HG03060 (cell line): ENCODE measurements around the gene IL17RE.
"Not testable (repeated sequence)": the region's sequence is repeated elsewhere in the genome, so short reads cannot be mapped to it uniquely, and the experiment has no call there.

Experiments used
- ATAC-seq: cut with Tn5 transposase; IDR thresholded peaks from one replicate; pipeline ENCODE4 v1.9.1; 2021; ENCODE audit warnings: low read depth, moderate number of reproducible peaks; ENCODE audit not compliant: unreplicated experiment

Gene IL17RE

GRCh38 chr3:9879830-9880549 is 22.7 kb upstream of the IL17RE start, which contains the start of gene CIDEC:
TSS of gene CIDEC (minus strand) at chr3:9880253. CDS start at chr3:9878486, 1,767 bp downstream.
- ATAC-seq = no peak

- ATAC-seq = no peak
Observed at GRCh38 chr3:9881441-9881840, 21.2 kb upstream of the IL17RE start.

DNA sequence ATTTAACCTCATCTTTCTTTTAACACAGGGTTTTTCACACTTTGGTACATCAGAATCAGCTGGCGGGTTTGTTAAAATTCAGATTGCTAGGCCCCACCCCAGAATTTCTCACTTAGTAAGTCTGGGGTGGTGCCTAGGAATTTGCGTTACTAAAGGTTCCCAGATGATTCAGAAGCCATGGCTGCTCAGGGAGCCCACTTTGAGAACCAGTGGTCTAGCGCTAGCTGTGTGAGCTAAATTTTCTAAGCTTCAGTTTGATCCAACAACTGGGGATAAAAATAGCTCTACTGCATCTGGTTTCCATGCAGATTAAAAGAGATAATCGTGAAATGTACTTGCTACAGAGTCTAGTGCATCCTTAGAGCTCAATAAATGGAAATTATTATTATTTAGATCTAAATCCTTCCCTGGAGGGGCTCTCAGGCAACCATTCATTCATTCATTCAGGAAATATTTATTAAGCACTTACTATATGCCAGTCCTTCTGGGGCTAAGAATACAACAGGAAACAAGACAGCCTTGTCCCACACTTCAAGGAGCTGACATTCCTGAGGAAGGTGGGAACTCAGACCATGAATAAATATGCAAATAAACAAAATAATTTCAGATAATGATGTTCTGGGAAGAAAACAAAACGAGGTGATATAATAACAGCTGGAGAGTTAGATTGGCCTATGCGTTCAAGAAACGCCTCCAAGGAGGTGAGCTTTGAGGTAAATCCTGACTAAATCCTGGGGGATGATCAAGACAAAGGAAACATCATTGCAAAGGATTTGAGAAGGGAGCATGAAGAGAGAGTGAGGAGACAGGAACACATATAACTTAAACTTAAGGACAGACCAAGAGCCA is 18.7 kb upstream of the IL17RE start:
- ATAC-seq = no peak

DNA sequence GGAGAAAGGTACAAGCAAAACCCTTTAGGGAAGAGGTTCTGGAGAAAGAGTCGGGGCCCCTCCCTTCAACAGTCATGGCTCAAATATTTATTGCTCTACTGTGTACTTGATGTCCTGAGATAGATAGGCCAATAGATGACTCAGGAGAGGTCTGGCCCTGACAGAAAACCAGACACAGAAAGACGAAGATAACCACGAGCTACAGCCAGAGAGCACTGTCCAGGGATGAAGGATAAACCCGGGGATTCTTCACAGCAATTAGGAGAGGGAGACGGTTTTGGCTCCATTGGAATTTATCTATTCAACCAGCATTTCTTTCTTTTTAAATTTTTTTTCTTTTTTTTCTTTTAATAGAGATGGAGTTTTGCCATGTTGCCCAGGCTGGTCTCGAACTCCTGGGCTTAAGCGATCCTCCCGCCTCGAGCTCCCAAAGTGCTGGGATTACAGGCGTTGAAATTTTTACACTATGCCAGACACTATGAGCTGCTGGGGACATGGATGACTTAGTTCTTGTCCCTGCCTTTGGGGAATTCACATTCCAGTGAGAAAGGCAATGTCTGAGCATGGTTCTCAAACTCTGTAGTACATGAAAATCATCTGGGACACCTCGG is 18.0 kb upstream of the IL17RE start:
- no peak for ATAC-seq

GRCh38 chr3:9886328-9886727 is 16.3 kb upstream of the IL17RE start:
- no peak for ATAC-seq

DNA sequence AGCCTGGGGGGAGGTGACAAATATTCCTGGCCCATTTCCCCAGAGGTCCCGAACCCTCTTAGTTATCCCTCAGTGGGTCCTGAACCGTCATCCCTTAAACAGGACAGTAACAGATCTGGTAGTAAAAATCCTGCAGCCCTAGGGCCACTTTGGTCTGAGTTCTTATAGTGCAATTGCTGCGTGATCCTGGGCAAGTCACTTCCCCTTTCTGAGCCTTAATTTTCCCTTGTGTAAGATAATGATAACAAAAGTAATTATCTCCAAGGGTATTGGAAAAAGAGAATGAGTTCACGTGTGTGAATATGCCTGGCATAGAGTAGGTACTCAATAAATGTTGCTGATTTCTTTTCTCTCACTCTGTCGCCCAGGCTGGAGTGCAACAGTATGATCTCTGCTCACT is 15.2 kb upstream of the IL17RE start:
- no peak for ATAC-seq

DNA sequence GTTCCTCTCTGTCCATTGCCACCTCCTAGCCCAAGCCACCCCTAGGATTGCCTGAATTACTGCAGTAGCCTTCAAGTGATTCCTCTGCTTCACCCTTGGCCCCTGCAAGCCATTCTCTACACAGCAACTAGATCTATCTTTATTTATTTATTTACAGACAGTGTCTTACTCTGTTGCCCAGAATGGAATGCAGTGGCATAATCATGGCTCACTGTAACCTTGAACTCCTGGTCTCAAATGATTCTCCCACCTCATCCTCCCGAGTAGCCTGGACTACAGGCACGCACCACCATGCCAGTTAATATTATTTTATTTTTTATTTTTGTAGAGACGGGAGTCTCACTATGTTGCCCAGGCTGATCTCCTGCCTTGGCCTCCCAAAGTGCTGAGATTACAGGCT is 14.1 kb upstream of the IL17RE start:
- no peak for ATAC-seq

DNA sequence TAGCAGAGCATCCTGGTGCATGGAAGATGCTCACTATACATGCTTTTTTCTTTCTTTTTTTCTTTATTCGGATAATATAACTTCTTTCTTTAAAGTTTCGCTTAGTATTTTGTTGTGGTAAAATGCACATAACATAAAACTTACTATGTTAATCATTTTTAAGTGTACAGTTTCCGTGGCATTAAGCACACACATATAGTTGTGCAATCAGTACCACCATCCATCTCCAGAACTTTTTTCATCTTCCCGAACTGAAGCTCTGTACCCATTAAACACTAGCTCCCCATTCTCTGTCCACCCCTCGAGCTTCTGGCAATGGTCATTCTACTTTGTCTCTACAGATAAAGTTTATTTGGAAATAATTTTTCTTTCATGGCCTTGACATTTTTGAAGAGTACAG is 13.2 kb upstream of the IL17RE start:
- ATAC-seq = no peak

GRCh38 chr3:9890249-9891071 is 12.2 kb upstream of the IL17RE start, which contains the start of gene JAGN1:
TSS of gene JAGN1 (plus strand) at chr3:9890610. CDS start at chr3:9890723, 113 bp downstream.
- ATAC-seq = no peak

DNA sequence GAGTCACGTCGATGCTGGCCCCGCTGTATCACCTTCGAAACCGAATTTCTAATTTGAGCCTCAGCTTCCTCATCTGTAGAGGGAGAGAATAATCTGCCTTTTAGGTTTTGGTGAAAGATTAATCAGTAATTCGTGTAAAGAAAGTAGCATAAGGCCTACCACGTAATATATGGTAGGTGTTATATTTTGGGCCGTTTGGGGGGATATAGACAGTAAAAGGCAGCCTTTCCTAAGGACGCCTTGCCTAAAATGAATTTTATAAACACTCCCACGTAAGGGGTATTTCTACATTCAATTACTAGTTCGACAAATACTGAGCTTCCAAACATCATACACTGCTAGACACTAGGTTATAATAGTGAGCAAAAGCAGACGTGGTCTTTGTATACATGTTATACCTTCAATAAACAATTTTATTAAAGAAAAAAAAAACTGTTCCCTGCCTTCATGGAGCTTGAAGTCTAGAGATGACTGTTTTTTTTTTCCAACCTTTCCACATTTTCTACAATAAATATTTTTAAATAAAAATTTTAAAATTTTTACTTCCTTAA is 11.5 kb upstream of the IL17RE start:
- no peak for ATAC-seq

GRCh38 chr3:9893739-9894138 is 8.9 kb upstream of the IL17RE start:
- no peak for ATAC-seq

DNA sequence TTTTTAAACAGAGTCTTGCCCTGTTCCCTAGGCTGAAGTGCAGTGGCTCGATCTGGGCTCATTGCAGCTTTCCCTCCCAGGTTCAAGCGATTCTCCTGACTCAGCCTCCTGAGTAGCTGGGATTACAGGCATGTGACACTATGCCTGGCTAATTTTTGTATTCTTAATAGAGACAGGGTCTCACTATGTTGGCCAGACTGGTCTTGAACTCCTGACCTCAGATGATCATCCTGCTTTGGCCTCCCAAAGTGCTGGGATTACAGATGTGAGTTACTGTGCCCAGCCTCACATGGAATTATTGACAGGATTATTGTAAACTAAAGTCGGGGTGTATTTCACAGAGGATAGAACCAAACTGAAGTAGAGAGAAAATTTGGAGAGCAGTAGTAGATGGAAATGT is 6.9 kb upstream of the IL17RE start:
- not testable (repeated sequence) for ATAC-seq

- ATAC-seq = not testable (repeated sequence)
Observed at GRCh38 chr3:9896755-9897407, 5.8 kb upstream of the IL17RE start.

- no peak for ATAC-seq
Observed at GRCh38 chr3:9897408-9898372, 5.0 kb upstream of the IL17RE start.

DNA sequence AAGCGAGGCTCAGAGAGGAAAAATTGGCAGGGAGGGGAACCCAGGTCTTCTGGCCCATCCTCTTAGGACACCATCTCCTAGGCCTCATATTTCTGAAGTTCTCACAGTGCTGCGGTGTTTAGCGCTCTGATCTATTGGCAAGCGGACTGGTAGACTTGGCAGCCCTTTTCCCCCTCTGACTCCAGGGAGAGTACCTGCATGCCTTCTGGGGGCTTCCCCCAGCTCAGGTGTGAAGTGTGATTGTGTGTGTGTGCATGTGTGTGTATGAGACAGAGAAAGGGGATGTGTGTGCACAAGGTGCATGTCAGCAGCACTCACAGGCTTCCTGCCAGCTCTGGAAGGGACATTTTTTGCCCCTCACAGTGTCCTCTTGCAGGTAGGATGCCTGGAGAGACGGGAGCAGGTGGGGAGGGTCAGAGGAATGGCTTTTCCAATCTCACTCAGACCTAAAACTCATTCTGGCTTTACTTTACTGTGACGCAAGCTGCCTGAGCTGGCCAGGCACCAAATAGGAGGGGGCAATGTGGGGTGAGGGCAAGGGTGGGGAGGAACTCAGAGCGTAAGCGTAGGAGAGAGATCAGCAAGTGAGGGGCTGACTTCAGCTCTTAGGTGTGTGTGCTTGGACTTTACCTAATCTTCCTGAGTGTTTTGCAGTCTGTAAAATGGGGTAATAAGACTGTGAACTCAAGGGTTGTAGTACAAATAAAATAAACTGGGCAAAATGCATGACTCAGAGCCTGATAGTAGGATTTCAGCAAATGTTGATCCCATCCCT is 4.0 kb upstream of the IL17RE start:
- no peak for ATAC-seq

GRCh38 chr3:9899289-9899791 is 3.3 kb upstream of the IL17RE start:
- no peak for ATAC-seq

GRCh38 chr3:9900965-9901415 is 1.7 kb upstream of the IL17RE start:
- not testable (repeated sequence) for ATAC-seq
